Tibial nerve (tissue), 4 donors: Measurements from ENCODE around the gene PSMD9. TPM values are rescaled to one million over a fixed set of nuclear protein-coding genes. Genes with fewer than 3 reads are reported as not detected.

Experiments used
- DNase-seq, 2 donors: peaks; one replicate each; pipeline ENCODE4 v3.0.0-alpha.2; 2019; ENCODE audit warnings: low spot score in 2 of 2
- H3K27ac ChIP-seq, 4 donors: fragments of 200-600 bp; sonication (generic) in 3 of 4; one replicate each; pipeline ENCODE4 v1.5.1; 2017 to 2019; ENCODE audit warnings: mild to moderate bottlenecking in 1 of 4
- H3K27me3 ChIP-seq, 2 donors: fragments of 200-600 bp; sonication (generic) in 1 of 2; one replicate each; pipeline versions ENCODE4 v1.5.1 to v1.6.0; 2017 to 2019
- H3K36me3 ChIP-seq, 3 donors: fragments of 200-600 bp; sonication (generic); one replicate each; pipeline ENCODE4 v1.5.1; 2018 to 2019
- H3K4me1 ChIP-seq, 4 donors: fragments of 200-600 bp; sonication (generic) in 3 of 4; one replicate each; pipeline ENCODE4 v1.5.1; 2017 to 2019
- H3K4me3 ChIP-seq, 4 donors: fragments of 200-600 bp; sonication (generic) in 3 of 4; one replicate each; pipeline ENCODE4 v1.5.1; 2017 to 2019; ENCODE audit warnings: mild to moderate bottlenecking in 1 of 4, moderate library complexity in 1 of 4
- H3K9me3 ChIP-seq, 4 donors: fragments of 200-600 bp; sonication (generic) in 3 of 4; one replicate each; pipeline ENCODE4 v1.5.1; 2017 to 2019
- EP300 ChIP-seq, 2 donors: sonication (generic); formaldehyde crosslinking; IDR thresholded peaks; one replicate each; pipeline ENCODE4 v1.6.1; 2017; ENCODE audit warnings: antibody characterized with exemption in 2 of 2, mild to moderate bottlenecking in 1 of 2
- POLR2A ChIP-seq, 2 donors: fragments of 450-650 bp; IDR thresholded peaks; one replicate each; pipeline ENCODE4 v1.6.1; 2017; ENCODE audit warnings: antibody characterized with exemption in 2 of 2, mild to moderate bottlenecking in 2 of 2, moderate library complexity in 2 of 2
- WGBS, 2 donors: methylation state at CpG; one replicate each; pipeline ENCODE4 v1.1.5; 2018; 5-methylcytosine and 5-hydroxymethylcytosine counted together
- total RNA-seq, 4 donors: library from RNA; depleted of rRNA; stranded (reverse); fragments of >200 nt; gene quantifications; one replicate each; pipeline ENCODE4 v1.1.0, GENCODE V29; 2016
- TF ChIP-seq, protein P1 (sequence below), 5 experiments: fragments of 200-600 bp in 3 of 5; fragments of 450-650 bp in 2 of 5; sonication (generic) in 3 of 5; IDR thresholded peaks; one replicate each; pipeline ENCODE4 v1.5.1; 2016 to 2019; ENCODE audit warnings: antibody characterized with exemption in 5 of 5, mild to moderate bottlenecking in 3 of 5, moderate library complexity in 2 of 5

Gene PSMD9
- total RNA-seq, 4 donors from 2014 or later, result 22.4 to 47.7 (median 42.8) TPM

- 58 to 60% methylated on average over 4 of the region's 4 CpGs for WGBS, 2 donors
- peaks cover 0 to 5% (median 0%) of the 10 kb centered on the region in 3 donors for H3K36me3 ChIP-seq
- no peak overlapping the region for H3K27ac ChIP-seq
- no peak for DNase-seq
- no peaks in the 10 kb centered on the region for H3K4me1 ChIP-seq
- no peaks in the 10 kb centered on the region for H3K9me3 ChIP-seq
- no peak overlapping the region for H3K4me3 ChIP-seq
- no peaks in the 10 kb centered on the region for H3K27me3 ChIP-seq
- TF ChIP-seq POLR2A (IDR thresholded peaks at IDR 0.05), result no peak
- TF ChIP-seq, protein P1, sequence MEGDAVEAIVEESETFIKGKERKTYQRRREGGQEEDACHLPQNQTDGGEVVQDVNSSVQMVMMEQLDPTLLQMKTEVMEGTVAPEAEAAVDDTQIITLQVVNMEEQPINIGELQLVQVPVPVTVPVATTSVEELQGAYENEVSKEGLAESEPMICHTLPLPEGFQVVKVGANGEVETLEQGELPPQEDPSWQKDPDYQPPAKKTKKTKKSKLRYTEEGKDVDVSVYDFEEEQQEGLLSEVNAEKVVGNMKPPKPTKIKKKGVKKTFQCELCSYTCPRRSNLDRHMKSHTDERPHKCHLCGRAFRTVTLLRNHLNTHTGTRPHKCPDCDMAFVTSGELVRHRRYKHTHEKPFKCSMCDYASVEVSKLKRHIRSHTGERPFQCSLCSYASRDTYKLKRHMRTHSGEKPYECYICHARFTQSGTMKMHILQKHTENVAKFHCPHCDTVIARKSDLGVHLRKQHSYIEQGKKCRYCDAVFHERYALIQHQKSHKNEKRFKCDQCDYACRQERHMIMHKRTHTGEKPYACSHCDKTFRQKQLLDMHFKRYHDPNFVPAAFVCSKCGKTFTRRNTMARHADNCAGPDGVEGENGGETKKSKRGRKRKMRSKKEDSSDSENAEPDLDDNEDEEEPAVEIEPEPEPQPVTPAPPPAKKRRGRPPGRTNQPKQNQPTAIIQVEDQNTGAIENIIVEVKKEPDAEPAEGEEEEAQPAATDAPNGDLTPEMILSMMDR (IDR thresholded peaks at IDR 0.05), result no peak
- no peak for TF ChIP-seq EP300 (IDR thresholded peaks at IDR 0.05)
Measured at GRCh38 chr12:121949648-121950397, 61.2 kb downstream of the PSMD9 start.

GRCh38 chr12:121953117-121953692 lies 64.6 kb downstream of the PSMD9 start:
- no peaks in the 10 kb centered on the region for H3K36me3 ChIP-seq
- no peak for DNase-seq
- no peaks in the 10 kb centered on the region for H3K4me1 ChIP-seq
- H3K27me3 ChIP-seq, result no peaks in the 10 kb centered on the region
- H3K27ac ChIP-seq, result no peak overlapping the region
- no peak overlapping the region for H3K4me3 ChIP-seq
- WGBS, 2 donors, result 90 to 93% methylated on average over 4 of the region's 4 CpGs
- TF ChIP-seq POLR2A (IDR thresholded peaks at IDR 0.05), result no peak
- TF ChIP-seq, protein P1 (IDR thresholded peaks at IDR 0.05), result no peak
- no peak for TF ChIP-seq EP300 (IDR thresholded peaks at IDR 0.05)
- H3K9me3 ChIP-seq, result no peaks in the 10 kb centered on the region

DNA sequence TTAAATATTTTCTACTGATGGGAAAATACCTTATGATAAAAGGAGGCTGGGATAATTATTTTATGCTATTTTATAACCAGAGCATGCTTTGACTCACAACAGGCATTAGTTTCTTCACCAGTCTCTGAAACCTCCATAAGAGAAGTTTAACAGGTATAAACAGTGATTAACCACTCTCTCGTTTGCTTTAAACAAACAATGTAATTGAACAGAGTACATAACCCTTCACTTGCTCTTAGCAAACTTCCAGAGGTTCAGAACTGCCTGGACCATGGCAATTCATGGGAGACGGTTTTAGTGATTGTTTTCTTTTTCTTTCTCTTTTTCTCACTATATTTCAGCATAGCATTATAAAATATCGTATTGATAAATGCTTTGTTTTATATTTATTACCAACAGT lies 65.1 kb downstream of the PSMD9 start:
- Histone ChIP-seq H3K4me1 (no peaks in the 10 kb centered on the region), H3K27me3 (no peaks in the 10 kb centered on the region), H3K4me3 (no peak overlapping the region), H3K36me3 (no peaks in the 10 kb centered on the region), H3K27ac (no peak overlapping the region), H3K9me3 (no peaks in the 10 kb centered on the region)
- no peak for DNase-seq
- WGBS, 2 donors, result 76 to 81% methylated on average over 3 of the region's 3 CpGs
- TF ChIP-seq EP300 (IDR thresholded peaks at IDR 0.05) (no peak), POLR2A (IDR thresholded peaks at IDR 0.05) (no peak)
- TF ChIP-seq, protein P1 (IDR thresholded peaks at IDR 0.05), result no peak

GRCh38 chr12:121955258-121956237 lies 67.0 kb downstream of the PSMD9 start:
- no peak overlapping the region for H3K4me3 ChIP-seq
- WGBS, 2 donors, result 86 to 89% methylated on average over 13 of the region's 13 CpGs
- no peaks in the 10 kb centered on the region for H3K4me1 ChIP-seq
- no peaks in the 10 kb centered on the region for H3K27me3 ChIP-seq
- no peak overlapping the region for H3K27ac ChIP-seq
- TF ChIP-seq EP300 (IDR thresholded peaks at IDR 0.05), result no peak
- TF ChIP-seq, protein P1 (IDR thresholded peaks at IDR 0.05), result peak in 4 of 5 experiments; percentile 13 to 28 (median 16)
- no peaks in the 10 kb centered on the region for H3K36me3 ChIP-seq
- no peaks in the 10 kb centered on the region for H3K9me3 ChIP-seq
- DNase-seq, result no peak
